Measurements from ENCODE around the gene KLHL2. TPM values are rescaled to one million over a fixed set of nuclear protein-coding genes. Genes with fewer than 3 reads are reported as not detected.
"Not testable (repeated sequence)": the region's sequence is repeated elsewhere in the genome, so short reads cannot be mapped to it uniquely, and the experiment has no call there.

The KLHL2 gene
- total RNA-seq, 1 experiment from 2014 or later, result 22.2 TPM

DNA sequence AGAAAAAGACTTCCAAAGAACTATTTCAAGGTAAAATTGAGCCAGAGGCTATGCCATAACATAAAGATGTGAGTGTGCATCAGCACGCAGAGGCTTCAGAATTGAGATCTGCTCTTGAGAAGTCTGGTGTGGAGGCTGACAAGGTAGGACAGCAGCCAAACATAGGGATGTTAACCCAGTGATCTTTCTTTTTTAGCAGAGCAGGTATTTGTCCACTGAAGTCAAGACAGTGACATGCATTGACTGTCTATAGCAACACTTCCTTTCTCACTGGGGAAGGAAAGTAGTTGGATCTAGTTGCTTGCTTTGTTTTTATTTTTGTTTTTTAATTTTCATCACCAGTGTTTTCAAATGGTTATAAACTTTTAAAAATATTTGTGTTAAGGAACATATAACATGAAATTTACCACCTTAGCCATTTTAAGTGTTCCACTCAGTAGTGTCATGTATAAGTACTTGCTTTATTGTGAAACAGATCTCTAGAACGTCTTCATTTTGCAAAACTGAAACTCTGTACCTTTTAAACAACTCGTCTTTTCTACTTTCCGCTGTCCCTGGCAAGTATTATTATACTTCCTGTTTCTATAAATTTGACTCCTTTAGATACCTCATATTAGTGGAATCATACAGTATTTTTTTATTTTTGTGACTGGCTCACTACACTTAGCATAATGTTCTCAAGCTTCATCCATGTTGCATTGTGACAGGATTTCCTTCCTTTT is 79.4 kb downstream of the KLHL2 start:
- not testable (repeated sequence) for DNase-seq (ENCODE audit: low read depth)

DNA sequence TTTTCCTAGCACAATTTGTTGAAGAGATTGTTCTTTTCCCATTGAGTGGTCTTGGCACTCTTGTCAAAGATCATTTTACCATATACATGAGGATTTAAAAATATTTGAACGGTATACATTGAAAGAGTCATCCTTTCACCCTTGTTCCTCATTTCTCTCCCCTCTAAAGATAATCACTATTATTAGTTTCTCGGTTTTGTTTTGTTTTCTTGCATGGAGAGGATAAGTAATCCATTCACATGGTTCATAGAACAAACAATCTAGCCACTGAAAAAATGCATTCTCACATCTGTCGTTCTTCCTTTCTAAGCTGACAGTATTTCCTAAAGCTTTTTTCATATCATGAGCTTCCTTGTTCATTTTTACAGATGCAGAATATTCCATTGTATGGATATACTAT is 80.9 kb downstream of the KLHL2 start:
- no peak for DNase-seq (ENCODE audit: low read depth)

DNA sequence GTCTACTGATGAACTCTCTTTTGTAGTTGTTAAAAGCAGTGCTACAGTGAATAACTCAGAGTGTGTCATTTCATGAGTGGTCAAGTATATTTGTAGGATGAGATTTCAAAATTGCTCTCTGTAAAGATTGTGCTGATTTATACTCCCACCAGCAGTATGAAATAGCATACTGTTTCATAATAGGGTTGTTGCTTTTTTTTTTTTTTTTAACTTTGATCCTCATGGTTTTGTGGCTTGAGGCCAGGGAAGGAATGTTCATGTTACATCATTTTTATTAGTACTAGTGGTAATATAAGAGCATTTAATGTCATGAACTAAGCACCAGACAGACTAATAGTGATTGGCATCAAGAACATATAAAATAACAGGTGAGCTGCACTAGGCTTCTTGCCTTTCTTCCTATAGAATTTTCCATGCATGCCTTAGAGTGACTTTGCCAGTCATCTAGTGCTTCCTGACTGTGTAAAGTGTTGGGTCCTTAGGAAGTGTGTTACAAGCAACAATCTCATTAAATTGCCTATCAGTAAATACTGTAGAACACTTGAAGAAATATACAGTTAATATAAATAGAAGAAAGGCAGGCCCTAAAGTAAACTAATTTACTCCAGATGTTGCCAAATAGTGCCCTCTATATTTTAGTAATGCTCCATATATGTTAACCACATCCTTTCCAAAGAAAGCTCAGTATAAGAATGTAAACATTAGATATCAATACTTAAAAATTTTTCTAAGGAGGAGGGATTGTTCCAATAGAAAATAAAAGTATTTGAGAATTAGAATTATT is 81.5 kb downstream of the KLHL2 start:
- DNase-seq (ENCODE audit: low read depth), result peak; percentile 73

DNA sequence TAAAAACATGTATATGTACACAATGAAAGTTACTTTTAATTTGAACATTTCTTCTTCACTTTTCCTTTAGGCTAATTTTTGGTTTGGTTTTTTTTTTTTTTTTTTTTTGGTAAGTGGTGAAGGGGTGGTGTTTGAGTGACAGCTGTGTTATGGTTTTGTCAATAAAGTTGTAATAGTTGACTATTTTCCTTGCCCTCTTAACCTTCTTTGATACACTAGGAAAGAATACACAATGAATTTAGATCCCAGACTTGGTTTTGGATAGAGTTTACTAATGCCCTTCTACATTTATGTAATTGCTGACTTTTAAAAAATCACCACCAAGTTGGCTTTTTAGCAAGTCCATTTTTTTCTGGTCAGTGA is 82.0 kb downstream of the KLHL2 start:
- DNase-seq (ENCODE audit: low read depth), result no peak

DNA sequence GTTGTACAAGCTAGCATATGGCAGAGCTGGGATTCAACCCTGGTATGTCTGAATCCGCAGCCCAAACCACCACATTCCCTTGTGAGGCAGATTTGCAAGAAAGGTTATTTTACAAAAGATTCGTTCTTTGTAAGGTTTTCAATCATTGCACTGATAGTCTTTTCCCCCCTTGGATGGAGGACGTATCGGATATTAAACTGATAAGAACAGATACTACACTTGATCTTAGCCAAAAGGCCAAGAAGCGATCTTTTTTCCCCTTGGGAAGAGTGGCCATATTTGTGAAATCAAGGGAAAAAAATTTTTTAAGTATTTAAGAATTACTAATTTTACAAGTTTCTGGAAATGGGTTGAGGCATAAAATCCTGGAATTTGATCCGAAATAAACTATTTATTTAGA is 85.7 kb downstream of the KLHL2 start:
- DNase-seq (ENCODE audit: low read depth), result no peak

DNA sequence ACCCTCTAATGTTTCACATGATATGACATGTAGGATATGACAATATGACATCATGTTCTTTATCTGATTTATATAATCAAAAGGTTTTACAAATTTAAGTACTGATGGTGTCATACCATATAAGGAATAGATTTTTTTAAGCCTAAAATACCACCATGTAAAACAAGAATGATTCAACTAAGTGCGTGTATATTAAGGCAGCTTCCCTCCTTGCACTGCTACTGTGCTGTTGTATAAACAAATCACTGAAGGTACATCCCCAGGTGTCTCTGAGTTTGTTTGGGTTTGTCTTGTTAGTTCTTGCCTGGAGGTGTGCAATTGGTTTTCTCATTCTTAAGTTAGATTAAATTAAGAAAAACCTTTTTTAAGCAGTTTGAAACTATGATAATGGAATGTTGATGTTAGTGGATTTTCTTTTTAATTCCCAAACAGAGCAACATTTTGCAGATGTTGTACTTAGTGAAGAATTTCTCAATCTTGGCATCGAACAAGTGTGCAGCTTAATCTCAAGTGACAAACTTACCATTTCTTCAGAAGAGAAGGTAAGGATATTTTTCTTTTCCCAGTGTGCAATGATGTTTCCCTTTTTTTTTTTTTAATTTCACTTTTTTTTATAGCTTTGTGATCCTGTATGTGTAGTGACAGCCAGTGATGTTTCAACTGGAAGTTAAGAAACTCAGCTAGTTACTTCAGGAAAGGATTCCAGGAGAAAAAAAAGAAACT is 86.7 kb downstream of the KLHL2 start:
- no peak for DNase-seq (ENCODE audit: low read depth)

DNA sequence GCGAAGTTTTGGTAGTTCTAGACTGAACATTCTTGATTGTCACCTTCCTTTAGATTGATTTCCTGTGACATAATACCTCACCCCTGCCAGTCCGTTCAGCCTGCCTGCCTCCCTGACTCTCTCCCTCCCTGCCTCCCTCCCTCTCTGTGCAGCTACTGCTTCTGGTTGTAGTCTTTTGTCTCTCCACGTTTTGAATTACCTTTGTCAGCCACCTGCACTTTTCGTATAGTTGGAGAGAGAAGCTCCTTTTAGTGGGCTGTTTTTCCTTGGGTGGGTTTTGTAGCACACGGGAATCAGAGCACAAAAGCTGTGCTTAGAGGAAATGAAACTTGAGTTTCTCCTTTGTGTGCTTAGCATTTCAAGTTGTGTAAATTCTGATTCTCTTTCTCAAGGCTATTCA is 87.5 kb downstream of the KLHL2 start:
- no peak for DNase-seq (ENCODE audit: low read depth)

DNA sequence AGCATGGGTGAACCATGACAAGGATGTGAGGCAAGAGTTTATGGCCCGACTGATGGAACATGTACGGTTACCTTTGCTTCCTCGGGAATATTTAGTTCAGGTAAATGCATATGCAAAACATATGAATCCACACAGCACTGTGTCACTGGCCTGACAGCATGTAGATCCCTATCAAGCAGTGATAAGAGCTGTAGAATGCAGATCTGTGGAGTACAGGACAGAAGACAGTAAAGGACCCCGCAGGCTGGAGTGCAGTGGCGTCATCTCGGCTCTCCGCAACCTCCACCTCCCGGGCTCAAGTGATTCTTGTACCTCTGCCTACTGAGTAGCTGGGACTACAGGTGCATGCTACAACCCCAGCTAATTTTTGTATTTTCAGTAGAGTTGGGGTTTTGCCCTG is 90.3 kb downstream of the KLHL2 start:
- no peak for DNase-seq (ENCODE audit: low read depth)

DNA sequence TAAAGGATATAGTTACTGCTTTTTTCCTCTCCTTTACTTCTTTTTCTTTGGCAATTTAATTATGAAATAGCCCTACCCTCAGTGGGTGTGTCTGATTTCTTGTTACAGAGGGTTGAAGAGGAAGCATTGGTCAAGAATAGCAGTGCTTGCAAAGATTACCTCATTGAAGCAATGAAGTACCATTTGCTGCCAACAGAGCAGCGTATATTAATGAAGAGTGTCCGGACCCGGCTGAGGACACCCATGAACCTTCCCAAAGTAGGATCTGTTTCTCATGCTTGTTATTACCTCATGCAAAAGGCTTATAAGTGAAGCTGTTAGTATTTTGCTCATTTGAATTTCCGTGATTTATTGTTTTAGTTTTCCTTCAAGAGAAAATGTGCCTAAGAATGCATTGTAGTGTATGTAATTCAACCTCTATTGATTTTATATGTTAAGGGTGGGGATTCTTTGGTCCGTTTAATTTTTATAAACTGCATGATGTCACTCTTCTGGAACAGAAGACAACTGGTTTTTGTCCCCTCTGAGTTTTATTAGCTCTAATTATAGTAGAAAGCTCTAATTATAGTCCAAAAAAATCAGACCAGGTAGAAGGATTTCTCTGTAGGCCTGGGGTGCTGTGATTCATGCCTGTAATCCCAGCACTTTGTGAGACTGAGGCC is 92.2 kb downstream of the KLHL2 start:
- DNase-seq (ENCODE audit: low read depth), result no peak

DNA sequence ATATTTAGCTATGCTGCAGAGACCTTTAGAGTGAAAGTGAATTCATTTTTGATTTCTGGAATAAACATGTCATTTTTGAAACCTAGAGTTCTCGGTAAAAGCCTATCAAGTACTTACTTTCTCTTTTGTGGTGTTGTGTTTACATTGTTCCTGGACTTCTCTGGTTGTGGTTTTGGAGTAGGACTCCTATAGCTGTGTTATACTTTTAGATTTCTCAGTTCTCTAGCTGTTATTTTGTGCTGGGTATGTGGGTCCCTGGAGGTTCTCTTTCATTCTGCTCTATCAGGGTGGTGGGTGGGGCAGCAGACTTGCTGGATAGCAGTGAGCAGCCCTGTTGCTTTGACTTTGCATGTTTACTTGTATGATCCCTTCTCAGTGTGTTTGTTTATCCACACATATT is 94.5 kb downstream of the KLHL2 start:
- DNase-seq (ENCODE audit: low read depth), result peak; percentile 8

DNA sequence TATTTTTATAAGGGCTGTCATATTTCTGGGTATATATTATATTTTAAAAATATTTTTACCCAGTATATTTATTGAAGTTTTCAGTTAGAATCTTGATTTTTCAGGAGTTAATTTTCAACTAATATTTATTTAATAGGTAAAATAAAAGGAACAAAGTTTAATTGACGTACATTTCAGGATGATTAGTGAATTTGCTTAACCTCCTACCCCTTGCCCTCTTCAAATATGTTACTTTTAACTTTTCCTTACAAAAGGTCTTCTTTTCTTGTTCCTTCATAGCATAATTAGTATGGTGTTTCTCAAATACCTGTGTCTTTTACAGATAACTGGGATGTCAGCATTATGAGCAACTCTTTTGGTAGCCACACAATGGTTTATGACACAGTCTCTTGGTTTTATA is 95.3 kb downstream of the KLHL2 start:
- no peak for DNase-seq (ENCODE audit: low read depth)

DNA sequence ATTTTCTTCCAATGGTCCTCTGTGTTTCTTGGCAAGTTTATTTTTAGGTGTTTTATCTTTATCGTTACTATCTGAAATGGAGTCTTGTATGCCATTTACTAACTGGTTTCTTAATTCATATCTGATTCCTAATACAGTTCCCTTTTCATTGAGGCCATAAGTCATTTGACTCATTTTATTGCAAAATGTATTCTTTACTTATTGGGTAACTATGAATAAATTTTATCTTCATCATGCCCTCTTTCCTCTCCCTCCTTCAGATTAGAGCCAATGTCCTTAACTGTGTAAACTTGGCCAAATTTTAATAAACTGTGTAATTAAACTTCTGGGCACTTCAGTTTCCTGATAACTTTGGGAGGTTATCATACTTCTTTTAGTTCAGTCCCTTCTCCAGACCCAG is 100.8 kb downstream of the KLHL2 start:
- no peak for DNase-seq (ENCODE audit: low read depth)

DNA sequence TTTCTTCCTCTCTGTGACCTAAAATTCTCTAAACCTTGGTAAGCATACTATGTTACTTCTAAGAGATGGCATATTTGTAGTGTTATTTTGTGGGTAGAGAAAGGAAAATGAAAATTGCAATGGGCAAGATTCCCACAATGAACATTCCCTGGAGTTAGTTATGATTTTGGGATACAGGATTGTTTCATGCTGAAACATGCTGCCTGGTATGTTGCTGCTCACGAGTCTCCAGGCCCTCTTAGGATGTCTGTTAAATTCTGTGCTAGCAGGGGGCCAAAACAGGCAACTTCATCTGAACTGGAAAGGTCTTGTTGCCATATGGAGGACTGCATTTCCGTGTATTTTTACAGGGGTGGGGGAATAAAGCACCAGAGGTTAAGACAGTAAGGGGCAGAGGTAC is 101.2 kb downstream of the KLHL2 start:
- DNase-seq (ENCODE audit: low read depth), result no peak

DNA sequence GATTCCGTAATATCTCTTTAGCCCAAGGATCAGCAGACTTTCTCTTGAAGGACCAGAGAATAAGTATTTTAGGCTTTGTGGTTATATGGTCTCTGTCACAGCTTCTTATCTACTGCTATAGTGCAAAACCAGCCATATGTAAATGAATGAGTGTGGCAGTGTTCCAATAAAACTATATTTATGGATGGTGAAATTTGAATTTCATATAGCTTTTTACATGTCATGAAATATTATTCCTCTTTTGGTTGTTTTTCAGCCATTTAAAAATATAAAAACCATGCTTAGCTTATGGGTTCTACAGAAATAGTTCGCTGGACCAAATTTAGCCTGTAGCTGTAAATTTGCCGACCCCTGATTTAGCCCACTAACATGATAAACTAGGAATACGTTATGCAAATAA is 102.1 kb downstream of the KLHL2 start:
- DNase-seq (ENCODE audit: low read depth), result no peak

DNA sequence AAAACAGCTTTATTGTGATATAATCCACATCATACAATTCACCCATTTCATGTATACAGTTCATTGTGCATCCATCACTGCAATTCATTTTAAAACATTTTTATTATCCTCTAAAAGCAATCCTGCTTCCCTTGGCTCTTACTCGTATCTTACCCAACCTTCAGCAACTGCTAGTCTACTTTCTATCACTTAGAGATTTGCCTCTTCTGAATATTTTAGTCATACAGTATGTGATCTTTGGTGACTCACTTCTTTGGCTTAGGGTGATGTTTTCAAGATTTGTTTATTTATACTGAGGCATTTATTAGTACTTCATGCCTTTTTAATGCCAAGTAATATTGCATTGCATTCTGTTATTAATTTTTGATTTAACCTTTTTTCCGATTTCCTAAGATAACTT is 105.1 kb downstream of the KLHL2 start:
- DNase-seq (ENCODE audit: low read depth), result peak; percentile 72

DNA sequence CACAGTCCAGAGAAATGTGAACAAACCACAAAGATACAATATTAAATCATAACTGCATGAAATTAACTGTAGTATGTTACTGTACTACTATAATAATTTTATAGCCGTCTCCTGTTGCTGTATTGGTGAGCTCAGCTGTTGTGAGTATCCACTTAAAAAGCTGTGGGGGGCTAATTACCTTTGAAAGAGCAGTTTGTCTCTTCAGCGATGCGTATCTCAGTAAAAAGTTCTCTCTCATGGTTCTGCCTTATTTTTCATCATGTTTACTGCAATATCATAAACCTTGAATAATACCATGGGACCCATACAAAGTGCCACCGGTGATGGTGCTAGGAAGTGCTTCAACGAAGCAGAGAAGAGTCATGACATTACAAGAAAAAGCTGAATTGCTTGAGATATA is 111.7 kb downstream of the KLHL2 start:
- DNase-seq (ENCODE audit: low read depth), result no peak

DNA sequence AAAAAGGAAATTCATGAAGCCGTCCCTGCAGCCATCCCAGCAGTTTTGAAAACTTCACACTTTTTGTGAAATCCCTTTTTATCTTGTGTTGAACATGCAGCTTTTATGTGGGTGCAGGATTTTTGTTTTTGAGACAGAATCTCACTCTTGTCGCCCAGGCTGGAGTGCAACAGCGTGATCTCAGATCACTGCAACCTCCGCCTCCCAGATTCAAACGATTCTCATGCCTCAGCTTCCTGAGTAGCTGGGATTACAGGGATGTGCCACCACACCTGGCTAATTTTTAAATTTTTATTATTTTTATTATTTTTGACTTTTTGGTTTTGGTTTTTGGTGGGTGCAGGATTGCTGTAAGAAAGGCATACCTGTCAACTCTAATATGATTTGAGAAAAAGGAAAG is 112.1 kb downstream of the KLHL2 start:
- no peak for DNase-seq (ENCODE audit: low read depth)

DNA sequence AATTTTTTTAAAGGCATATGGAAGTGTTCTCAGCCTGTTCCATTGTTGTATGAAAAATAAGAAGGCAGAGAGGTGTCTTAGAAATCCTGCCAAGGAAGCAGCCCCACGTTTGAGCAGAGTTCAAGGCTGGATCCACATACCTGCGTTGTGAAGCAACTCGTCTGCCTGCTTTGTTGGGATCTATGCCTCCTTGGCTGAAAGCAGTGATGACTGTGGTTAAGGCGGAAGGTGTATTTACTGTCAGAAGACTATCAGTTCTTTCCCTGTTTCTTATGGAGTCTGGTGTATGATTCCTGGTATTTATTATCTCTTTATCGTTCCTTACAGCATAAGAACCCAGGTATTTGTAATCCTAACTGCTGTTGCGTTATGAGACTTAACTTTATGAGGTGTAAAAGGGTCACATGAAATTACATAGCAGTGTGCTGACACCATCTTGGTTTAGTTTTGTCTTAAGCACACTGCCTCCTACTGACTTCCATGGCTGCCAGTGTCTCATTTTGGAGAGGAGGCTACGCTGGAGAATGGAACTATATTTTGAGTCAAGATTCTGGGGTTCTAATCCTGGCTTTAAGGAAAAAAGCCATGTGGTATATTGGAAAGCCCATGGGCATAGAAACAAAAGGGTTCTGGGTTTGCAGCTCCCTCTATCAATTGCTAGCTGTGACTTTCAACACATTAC is 117.0 kb downstream of the KLHL2 start:
- no peak for DNase-seq (ENCODE audit: low read depth)

DNA sequence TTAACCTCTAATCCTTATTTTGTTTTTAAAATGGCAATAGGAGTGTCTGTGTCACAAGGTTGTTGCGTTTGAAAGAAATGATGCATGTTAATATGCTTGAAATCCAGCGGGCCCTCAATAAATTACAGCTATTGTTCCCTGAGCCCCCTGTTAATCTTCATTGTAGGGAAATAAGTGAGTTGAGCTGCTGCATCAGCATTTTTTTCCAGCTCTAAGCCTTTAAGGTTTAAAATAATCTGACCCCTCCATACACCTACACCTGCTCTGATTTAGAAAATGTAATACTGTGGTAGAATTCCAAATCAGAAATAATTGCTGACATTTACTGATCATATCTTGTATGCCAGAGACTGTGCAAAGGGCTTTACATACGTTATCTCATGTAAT is 117.5 kb downstream of the KLHL2 start:
- no peak for DNase-seq (ENCODE audit: low read depth)

DNA sequence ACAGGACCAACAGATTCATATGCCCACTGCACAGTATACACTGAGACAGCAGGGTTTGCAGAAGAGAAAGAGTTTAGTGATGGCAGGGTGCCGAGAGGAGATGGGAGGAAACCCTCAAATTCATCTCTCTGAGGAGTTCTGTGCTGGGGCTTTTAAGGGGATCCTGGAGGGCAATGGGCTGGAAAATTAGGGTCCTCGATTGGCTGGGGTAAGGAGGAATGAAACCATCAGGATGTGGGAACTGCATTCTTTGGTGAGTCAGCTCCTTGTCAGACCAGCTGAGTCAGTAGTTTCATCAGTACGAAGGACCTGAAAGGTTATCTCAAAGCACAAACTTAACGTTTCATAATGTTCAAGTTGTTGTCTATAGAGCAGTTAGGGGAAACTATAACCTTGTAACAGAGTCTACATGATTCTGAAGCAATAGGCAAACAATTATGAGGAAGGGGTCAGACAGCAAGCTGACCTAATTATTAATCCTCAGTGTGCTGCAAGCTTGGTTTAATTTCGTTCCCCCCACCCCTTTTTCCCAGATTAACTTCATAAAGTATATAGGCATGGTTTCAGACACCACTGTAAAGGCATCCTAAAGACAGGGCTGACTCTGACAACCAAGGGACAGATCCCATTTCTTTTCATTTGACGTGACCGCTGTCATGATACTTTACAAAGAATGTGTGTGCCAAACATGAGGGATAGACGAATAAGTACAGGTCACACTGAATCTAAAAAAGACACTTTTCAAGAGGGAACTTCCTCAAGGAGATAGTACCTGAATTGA is 118.6 kb downstream of the KLHL2 start:
- peak; percentile 90 for DNase-seq (ENCODE audit: low read depth)

DNA sequence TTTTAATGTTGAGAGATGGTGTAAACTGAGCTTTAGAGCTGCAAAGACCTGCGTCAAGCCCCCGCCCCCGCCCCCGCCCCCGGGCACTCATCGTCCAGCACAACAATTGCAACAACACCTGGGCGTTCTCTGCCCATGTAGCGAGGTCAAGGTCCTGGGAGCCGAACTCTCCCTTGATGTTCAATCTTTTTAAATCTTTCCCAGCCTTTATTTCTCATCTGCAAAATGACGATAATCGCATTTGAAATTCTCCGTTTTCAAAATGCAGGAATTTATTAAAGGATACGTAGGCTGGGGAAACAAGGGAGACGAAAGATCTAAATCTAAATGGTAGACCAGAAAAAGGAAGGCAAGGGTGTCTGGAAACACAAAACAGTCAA is 119.5 kb downstream of the KLHL2 start:
- DNase-seq (ENCODE audit: low read depth), result peak; percentile 50

Measured in LHCN-M2 (cell line).